Gastrocnemius medialis (tissue), 4 donors: ENCODE results near the gene CMTM1. TPM values are rescaled to one million over a fixed set of nuclear protein-coding genes. Genes with fewer than 3 reads are reported as not detected.

ENCODE experiments used
- ATAC-seq, 2 donors: fragments of 150-250 bp; one replicate each; pipeline ENCODE4 v1.9.1; 2016
- DNase-seq, 2 donors: peaks; one replicate each; pipeline ENCODE4 v3.0.0-alpha.2; 2019
- H3K27ac ChIP-seq, 4 donors: fragments of 200-600 bp; sonication (generic); 1 replicate in 1 of 4; 2 replicates in 3 of 4; pipeline ENCODE4 v1.5.1; 2016 to 2018; ENCODE audit warnings: mild to moderate bottlenecking in 2 of 4, moderate library complexity in 1 of 4
- H3K27me3 ChIP-seq, 3 donors: fragments of 200-600 bp; sonication (generic) in 2 of 3; 1 replicate in 1 of 3; 2 replicates in 2 of 3; pipeline versions ENCODE4 v1.5.1 to v1.6.0; 2016 to 2019; ENCODE audit warnings: mild to moderate bottlenecking in 1 of 3, moderate library complexity in 1 of 3
- H3K36me3 ChIP-seq, 2 donors: fragments of 200-600 bp; sonication (generic) in 1 of 2; one replicate each; pipeline ENCODE4 v1.5.1; 2017 to 2018
- H3K4me1 ChIP-seq, 2 donors: fragments of 200-600 bp; sonication (generic) in 1 of 2; one replicate each; pipeline ENCODE4 v1.5.1; 2016 to 2017; ENCODE audit warnings: mild to moderate bottlenecking in 2 of 2
- H3K4me3 ChIP-seq, 4 donors: fragments of 200-600 bp; sonication (generic) in 3 of 4; 1 replicate in 1 of 4; 2 replicates in 3 of 4; pipeline ENCODE4 v1.5.1; 2016 to 2019; ENCODE audit warnings: mild to moderate bottlenecking in 2 of 4
- H3K9me3 ChIP-seq, 3 donors: fragments of 200-600 bp; sonication (generic) in 2 of 3; 1 replicate in 1 of 3; 2 replicates in 2 of 3; pipeline ENCODE4 v1.5.1; 2016 to 2019
- POLR2A ChIP-seq, 2 donors: fragments of 450-650 bp; IDR thresholded peaks; one replicate each; pipeline ENCODE4 v1.6.1; 2017; ENCODE audit warnings: antibody characterized with exemption in 2 of 2, mild to moderate bottlenecking in 2 of 2, moderate library complexity in 2 of 2
- in situ Hi-C, 4 donors: fragments of 200-750 bp; cut with MboI; loops; one replicate each; pipeline versions ENCODE4 v1.15.0 to v1.8.0; 2017; ENCODE audit warnings: low sequenced_read_pairs in 4 of 4
- intact Hi-C: fragments of 100-400 bp; cut with DNase I; formaldehyde crosslinking; loops from one replicate; pipeline ENCODE4 v1.15.1; 2023; ENCODE audit warnings: low total_unique reads
- total RNA-seq, 4 donors: library from RNA; depleted of rRNA; stranded (reverse); fragments of >200 nt; gene quantifications; one replicate each; pipeline versions ENCODE4 v1.1.0 to v1.2.3, GENCODE V29; 2016
- TF ChIP-seq, protein P1 (sequence below), 5 experiments: fragments of 450-650 bp in 3 of 5; fragments of 200-600 bp in 2 of 5; sonication (generic) in 2 of 5; IDR thresholded peaks in 4 of 5; conservative IDR thresholded peaks in 1 of 5; 1 replicate in 4 of 5; 2 replicates in 1 of 5; pipeline ENCODE4 v1.5.1; 2016 to 2019; ENCODE audit warnings: antibody characterized with exemption in 5 of 5, mild to moderate bottlenecking in 3 of 5, moderate library complexity in 3 of 5

The CMTM1 gene
- total RNA-seq, 4 donors from 2014 or later: 0.31 TPM; not detected in 3

- H3K27ac ChIP-seq: peak overlapping the region in 3 of 4 donors; percentile 33 to 48 (median 35)
- H3K4me1 ChIP-seq: peaks cover 27% of the 10 kb centered on the region in 2 donors
- peak; percentile 96 to 99 for ATAC-seq
- intact Hi-C loops (no loop called here), in situ Hi-C loops (no loop called here)
- peaks cover 13 to 29% (median 20%) of the 10 kb centered on the region in 3 donors for H3K27me3 ChIP-seq
- TF ChIP-seq POLR2A (IDR thresholded peaks at IDR 0.05): no peak
- TF ChIP-seq, protein P1, sequence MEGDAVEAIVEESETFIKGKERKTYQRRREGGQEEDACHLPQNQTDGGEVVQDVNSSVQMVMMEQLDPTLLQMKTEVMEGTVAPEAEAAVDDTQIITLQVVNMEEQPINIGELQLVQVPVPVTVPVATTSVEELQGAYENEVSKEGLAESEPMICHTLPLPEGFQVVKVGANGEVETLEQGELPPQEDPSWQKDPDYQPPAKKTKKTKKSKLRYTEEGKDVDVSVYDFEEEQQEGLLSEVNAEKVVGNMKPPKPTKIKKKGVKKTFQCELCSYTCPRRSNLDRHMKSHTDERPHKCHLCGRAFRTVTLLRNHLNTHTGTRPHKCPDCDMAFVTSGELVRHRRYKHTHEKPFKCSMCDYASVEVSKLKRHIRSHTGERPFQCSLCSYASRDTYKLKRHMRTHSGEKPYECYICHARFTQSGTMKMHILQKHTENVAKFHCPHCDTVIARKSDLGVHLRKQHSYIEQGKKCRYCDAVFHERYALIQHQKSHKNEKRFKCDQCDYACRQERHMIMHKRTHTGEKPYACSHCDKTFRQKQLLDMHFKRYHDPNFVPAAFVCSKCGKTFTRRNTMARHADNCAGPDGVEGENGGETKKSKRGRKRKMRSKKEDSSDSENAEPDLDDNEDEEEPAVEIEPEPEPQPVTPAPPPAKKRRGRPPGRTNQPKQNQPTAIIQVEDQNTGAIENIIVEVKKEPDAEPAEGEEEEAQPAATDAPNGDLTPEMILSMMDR (IDR thresholded peaks at IDR 0.05 in 4 of 5, conservative IDR thresholded peaks at IDR 0.05 in 1 of 5): no peak
- peak in 1 of 2 donors; percentile 24 for DNase-seq
- H3K36me3 ChIP-seq: no peaks in the 10 kb centered on the region
- no peak overlapping the region for H3K4me3 ChIP-seq
- no peaks in the 10 kb centered on the region for H3K9me3 ChIP-seq
These were observed 14.5 kb downstream of the CMTM1 start for GRCh38 chr16:66580605-66581209.

- H3K4me3 ChIP-seq: no peak overlapping the region
- DNase-seq (no peak), ATAC-seq (no peak)
- in situ Hi-C loops: no loop called here
- intact Hi-C loops: no loop called here
- H3K4me1 ChIP-seq: peaks cover 27% of the 10 kb centered on the region in 2 donors
- H3K36me3 ChIP-seq: no peaks in the 10 kb centered on the region
- H3K27ac ChIP-seq: peak overlapping the region in 3 of 4 donors; percentile 33 to 48 (median 35)
- H3K9me3 ChIP-seq: no peaks in the 10 kb centered on the region
- TF ChIP-seq POLR2A (IDR thresholded peaks at IDR 0.05): no peak
- TF ChIP-seq, protein P1 (IDR thresholded peaks at IDR 0.05 in 4 of 5, conservative IDR thresholded peaks at IDR 0.05 in 1 of 5): no peak
- H3K27me3 ChIP-seq: peaks cover 13 to 25% (median 20%) of the 10 kb centered on the region in 3 donors
These were observed 15.2 kb downstream of the CMTM1 start for GRCh38 chr16:66581246-66581952.

DNA sequence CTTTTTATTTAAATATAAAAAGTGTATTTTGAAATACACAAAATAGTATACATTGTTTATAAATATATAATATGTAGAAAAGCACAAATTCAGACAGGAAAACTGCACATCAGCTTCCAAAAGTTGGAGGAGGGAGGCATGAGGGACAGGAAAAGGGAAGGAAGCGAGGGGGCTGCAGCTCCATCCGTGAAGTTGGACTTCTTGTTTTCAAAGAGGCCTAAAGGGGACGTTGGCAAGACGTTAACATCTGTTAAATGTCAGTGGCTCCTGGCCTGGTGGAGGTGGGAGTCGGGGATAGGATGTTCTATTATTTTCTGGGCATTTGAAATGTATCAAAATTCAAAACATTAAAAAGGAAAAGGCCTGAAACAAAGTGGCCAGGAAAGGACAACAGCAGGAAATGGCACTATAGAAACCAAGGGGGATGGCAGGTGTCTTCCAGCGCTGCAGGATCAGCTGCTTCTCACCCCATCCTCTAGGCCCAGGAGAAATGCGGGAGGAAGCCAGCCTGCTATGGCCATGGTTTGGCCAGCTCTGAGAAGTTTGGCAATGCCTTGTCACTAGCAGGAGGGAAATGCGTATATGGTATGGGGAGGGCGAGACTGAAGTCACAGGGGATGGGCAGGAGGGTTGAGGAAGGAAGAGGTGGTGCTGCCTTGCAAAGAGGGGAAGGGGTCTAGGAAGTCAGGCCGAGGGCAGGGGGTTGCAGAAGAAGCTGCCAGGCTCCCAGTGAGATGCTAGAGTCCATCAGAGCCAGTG is 19.4 kb downstream of the CMTM1 start:
- intact Hi-C loops: loop anchor here (5.0 kb wide), 1 partner anchor 103 kb away; no protein-coding TSS in a partner anchor
- Histone ChIP-seq H3K4me3 (no peak overlapping the region), H3K27me3 (no peaks in the 10 kb centered on the region), H3K27ac (no peak overlapping the region), H3K4me1 (peaks cover 6 to 7% of the 10 kb centered on the region in 2 donors), H3K36me3 (no peaks in the 10 kb centered on the region), H3K9me3 (no peaks in the 10 kb centered on the region)
- ATAC-seq (no peak), DNase-seq (no peak)
- in situ Hi-C loops: no loop called here
- TF ChIP-seq POLR2A (IDR thresholded peaks at IDR 0.05): no peak
- TF ChIP-seq, protein P1 (IDR thresholded peaks at IDR 0.05 in 4 of 5, conservative IDR thresholded peaks at IDR 0.05 in 1 of 5): no peak

- in situ Hi-C loops: no loop called here
These were observed 21.8 kb downstream of the CMTM1 start for GRCh38 chr16:66587881-66588600.

More at GRCh38 chr16:66587881-66588600, 21.8 kb downstream of the CMTM1 start:
- no peak overlapping the region for H3K4me3 ChIP-seq
- H3K27ac ChIP-seq: no peak overlapping the region
- H3K36me3 ChIP-seq: no peaks in the 10 kb centered on the region
- no peaks in the 10 kb centered on the region for H3K9me3 ChIP-seq
- no peaks in the 10 kb centered on the region for H3K27me3 ChIP-seq
- DNase-seq: no peak
- H3K4me1 ChIP-seq: no peaks in the 10 kb centered on the region
- TF ChIP-seq, protein P1 (IDR thresholded peaks at IDR 0.05 in 4 of 5, conservative IDR thresholded peaks at IDR 0.05 in 1 of 5): no peak
- no peak for TF ChIP-seq POLR2A (IDR thresholded peaks at IDR 0.05)
- intact Hi-C loops: loop anchor here (5.0 kb wide), 1 partner anchor 106 kb away; no protein-coding TSS in a partner anchor
- ATAC-seq: no peak
